NCI-H2227 treated with DMSO at 0.1 percent for 48 hours (cell line): ENCODE results near the gene CELF4.

Experiments used
- DNase-seq: peaks from one replicate; lab custom pipeline; 2025; lab: John Stamatoyannopoulos, UW

Gene CELF4

DNA sequence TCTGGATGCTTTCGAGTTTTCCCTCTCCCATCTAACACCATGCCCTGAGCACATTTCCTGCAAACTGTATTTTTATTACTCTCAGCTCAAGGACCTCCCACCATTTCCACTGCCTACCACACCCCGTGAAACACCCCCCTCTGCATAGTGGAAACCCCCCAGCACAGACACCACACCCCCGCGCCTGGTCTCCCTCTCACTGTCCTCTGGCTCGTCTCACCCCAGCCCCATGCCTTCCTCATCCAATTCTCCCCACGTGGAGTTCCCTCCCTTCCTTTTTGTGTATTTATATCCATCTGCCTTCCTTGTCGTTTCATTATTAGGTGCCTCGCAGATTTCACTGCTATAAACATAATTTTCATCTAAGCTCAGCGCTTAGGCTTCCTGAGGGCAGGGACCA, 307.5 kb downstream of the CELF4 start:
- DNase-seq = no peak

DNA sequence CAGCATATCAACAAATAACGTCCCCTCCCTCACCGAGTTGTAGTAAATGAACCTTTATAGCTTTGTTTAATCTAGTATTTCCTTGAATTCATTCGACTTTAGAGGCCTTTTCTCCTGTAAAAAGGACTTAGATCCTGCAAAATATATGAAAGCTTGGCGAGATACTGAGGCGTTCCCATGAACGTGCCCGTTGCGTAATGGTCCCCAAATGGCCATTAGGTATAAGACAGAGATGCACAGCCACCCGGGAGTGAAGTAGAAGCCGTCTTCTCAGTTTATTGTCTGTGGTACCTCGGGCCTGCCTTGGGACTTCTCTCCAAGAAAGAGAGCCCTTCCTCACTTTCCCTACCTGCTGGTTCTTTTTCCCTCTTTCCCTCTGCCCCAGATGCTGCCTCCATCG, 310.6 kb downstream of the CELF4 start:
- no peak for DNase-seq

DNA sequence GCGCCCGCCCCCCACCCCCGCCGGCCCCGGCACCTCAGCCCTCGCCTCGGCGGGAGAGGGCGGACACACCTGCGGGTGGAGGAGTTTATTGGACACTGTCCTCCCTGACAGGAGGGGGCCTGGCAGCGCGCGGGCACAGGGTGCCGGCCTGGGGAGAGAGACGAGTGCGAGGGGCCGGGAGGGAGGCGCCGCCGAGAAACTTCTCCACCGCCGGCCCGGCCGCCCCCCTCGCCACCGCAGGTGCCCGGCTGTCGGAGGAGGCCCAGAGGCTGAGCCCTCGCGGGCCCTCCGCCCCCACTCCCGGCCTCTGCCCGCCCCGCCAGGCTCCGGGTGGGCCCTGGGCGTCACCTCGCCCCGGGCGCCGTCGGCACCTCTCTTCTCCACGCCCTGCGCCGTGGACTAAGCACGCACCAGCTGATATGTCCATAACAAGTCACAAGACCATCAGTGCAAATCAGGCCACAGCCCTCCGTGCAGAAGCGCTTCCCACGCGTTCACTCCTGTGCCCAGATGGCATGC, 311.3 kb downstream of the CELF4 start:
- DNase-seq = no peak

DNA sequence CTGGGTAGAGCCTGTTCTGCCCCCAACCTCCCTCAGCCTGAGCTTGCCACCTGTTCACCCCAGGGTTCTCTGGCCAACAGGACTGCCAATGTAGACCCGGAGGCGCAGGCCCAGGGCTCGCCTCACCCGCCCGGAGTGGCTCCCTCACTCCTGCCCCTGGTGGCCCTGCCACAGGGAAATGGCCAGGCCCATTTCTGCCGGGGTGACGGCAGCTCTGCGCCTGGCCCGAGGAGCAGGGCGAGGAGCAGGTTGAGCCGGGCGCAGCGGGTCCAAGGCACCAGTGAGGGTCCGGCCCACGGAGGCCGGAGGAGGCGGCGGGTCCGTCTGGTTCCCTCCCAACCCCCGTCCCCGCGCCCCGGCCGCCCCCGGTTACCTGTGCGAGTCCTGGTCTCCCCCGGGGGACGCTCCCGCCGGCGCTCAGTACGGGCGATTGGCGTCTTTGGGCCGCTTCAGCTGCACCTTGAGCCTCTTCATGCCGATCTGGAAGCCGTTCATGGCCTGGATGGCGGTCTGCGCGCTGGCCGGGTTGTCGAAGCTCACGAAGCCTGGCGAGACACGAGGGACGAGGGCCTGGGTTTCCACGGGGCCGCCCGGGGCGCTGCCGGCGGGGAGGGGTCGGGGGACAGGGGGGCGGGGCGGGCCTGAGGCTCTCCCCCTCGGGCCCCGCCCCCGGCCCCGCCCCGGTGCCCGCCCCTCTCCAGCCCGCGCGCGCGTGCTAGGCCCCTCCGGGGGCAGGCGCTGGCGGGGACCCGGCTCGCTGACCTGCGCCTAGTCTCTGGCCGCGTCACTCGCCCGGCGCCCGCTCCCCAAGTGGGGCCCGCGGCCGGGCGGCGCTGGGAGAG, 312.0 kb downstream of the CELF4 start:
- no peak for DNase-seq

DNA sequence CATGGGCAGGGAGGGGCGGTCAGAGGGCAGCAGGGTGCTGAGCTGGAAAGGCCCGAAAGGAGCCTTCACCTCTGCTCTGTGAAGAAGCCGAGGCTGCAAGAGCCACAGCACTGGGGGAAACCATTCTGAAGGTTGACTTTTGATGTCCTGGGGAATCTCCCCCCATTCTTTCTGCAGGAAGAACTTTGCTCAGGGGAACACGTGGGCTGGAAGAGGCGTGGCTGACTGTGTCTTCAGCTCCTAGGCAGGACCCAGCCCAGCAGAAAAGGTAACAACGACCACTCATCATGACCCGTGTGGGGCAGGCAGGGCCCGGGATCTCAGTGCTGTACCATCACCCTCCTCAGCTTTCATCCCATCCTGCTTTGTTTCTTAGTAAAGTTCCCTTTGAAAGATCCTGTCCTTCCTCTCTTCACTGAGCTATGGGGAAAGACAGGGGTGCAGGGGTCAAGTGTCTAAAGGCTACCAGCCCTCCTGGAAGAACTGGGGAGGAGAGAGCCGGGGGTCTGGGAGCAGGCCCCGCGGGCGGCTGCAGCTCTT, 312.7 kb downstream of the CELF4 start:
- DNase-seq = no peak

DNA sequence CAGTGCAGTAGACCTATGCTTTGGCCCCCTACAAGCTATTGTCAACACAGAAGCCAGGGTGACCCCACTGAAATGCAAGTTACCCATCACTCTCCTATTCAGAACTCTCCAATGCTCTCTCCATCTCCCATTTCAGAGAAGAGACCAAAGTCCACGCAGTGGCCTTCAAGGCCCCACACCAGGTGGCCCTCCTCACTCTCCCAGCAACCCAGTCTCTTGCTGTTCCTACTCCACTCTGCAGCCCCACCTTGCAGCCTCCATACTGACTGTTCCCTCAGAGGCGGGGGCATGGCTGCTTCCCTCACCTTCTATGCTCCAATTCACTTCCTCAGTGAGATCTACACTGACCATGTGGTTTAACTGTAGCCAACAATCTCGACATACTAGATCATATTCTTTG, 313.3 kb downstream of the CELF4 start:
- no peak for DNase-seq

DNA sequence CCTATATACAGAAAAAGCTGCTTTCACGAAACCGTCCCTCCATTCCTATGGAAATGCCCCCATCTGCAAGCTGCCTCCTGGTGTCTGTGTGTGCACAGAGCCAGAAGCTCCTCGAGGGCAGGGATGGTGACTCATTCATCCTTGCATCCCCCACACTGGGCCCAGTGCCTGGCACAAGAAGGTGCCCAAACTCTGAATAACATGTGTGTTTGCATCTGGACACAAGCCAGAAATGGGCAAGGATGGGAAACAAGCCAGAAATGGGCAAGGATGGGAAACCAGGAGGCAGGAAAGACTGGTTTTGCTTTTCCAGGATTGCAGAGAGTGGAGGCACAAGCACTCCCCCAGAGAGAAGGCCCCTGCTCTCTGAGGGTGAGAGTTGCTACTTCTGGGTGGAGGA, 313.9 kb downstream of the CELF4 start:
- no peak for DNase-seq

DNA sequence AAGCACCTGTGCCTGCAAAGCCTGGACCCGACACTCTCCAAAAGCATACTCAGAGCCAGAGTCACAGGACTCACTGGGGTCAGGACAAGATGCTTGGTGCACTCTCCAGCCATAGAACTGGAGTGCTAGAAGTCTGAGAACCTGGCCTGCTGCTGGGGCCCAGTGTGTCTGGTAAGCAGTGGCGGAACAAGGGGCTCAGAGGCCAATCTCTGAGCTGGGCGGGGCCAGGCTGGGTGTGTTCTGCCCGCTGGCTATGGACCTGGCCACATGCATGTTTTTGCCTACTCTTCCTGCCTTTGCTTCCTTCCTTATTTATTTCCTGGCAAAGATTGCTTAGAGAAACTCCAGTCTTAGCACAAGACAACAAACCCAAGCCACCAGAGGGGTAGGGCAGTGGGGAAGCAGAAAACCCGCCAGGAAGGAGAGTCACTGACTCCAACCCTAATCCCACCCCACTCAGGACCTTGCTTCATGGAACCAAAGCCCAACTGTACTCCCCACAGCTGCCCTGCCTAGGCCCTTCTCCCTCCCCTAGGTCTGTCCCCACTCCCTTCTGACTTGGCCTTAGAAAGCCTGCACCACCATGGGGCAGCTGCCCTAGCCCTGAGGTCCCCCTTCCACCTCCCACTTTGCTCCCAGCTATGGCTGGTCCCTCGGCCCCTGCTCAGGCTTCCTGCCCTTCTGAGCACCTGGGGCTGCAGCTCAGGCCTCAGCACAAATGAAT, 315.5 kb downstream of the CELF4 start:
- no peak for DNase-seq

DNA sequence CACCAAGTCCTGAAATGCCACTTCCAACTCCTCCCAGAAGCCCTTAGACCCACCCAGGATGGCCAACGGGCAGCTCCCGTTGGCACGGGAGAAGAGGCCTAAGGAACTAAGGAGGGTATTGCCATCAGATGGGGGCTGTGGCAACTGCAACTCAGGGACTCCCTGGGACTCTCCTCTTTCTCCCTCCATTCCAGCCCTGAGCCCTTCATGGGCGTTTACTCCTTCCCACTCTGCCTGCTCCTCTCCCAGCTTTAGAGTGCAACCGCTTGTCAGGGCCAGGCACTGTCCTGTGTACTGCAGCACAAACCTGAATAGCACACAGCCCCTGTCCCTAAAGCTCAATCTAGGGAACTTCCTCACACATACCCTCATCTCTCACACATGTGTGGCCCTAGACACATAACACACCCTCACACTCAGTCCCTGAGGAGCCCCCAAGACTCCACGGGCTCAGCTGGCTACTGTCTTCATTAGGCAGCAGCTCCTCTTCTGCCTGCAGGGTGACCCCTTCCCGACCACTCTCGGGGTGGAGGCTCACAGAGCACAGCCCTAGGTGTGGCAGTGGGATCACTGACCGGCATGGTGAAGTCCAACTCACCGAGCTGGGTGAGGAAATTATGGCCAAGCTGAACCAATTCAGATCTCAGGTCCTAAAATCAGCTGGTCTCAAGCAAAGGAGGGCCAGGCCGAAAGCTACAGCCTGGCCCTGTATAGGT, 316.3 kb downstream of the CELF4 start:
- no peak for DNase-seq

DNA sequence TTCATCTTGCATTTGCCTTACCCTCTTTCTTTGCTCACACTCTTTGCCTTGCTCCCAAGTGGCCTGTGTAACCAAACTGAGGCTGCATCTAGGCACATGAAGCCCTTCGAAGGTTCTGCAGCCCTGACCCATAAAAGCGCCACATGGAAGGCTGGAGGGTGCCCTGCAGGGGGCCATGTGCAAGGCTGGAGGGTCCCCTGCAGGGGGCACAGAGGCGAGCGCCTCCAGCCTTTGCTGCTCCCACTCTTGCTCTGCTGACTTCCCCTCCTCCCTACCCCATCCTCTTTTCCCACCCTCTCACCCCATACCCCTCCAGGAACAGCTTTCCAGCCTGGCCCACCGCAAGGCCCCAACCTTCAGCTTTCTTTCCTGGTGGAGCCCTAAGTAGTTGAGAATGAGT, 317.3 kb downstream of the CELF4 start:
- DNase-seq = no peak

DNA sequence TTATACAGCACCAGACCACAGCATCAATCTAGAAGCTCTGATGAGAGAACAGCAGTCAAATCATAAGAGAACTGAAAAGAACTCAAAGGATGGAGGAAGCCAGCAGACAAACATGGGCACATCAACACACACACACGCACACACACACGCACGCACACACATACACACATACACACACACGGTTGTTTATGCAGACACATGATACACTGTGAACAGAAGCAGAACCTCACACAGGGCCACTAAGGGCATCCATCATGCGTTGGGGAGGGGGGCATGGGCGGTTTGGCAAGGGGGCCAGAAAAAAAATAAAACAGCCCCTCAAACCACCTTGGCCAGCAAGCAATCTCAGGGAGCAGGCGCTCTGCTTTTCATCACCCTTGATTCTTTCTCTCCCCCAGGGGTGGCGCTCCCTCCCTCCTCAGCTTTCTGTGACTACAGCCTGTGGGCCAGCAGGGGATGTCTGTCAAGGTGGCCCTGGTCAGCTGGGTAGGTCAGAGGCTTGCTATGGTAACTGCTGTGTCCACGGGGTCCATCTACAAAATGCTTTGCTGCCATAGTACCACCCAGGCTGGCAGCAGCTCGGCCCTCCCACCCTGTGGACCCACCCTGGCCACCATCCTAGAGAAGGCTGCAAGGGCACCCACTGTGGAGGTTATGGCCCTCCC, 318.0 kb downstream of the CELF4 start:
- DNase-seq = no peak

DNA sequence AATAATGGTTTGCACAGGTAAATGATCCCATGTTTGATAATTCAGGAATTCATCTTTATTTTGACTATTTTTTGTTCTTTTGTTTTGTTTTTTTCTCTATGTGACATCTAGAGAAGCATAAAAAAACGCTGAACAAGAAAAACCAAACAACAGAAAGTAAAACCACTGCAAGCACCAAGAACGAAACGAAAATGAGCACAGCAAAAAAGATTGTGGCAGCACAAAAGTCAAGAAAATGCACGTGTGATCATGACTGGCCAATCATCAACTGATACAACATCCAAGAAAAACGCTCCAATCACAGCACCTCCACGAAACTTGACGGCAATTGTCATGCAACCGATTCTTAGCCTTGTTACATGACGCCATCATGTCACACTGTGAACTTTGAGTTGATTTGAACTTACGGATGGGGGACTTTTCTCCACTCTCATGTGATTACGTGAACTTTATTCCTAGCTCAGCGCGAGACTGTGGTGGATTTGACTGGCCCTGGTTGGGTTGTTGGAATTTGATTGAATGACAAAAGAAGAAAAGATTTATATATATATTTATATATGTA, 318.7 kb downstream of the CELF4 start:
- DNase-seq = no peak

DNA sequence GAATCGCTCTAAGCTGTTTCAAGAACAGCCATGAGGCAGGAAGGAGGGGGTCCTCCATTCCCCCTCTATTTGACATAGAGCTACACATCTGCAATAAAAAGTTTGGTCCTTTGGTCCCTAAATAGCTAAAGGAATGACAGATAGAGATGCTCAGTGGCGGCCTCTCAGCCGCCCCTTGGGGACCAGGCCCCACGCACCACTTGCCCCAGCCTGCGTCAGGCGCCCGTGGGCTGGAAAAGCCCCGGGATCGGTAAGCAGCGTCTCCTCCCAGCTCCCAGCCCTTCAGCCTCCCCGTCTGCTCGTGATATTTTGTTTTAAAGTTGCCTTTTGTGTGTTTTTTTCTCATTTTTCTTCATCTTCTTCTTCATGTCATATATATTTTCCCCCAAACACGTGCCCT, 321.0 kb downstream of the CELF4 start:
- DNase-seq = no peak

DNA sequence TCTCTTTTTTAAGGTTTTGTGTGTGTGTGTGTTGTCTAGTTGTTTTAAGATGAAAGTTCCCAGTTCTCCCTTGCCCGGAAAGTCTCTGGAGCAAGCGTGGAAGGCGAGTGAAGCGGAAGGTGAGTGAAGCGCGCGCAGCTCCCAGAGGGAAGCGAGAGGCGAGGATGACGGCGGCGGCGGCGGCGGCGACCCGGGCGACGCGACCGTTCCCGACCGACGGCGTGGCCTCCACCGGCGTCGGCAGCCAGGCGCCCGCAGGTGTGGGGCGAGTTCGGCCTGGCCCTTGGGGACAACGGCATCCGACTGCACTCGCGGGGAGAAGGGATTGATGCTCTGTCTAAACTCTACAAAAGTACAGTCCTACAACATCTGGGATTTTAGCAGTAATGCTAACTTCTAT, 321.9 kb downstream of the CELF4 start:
- DNase-seq = no peak

DNA sequence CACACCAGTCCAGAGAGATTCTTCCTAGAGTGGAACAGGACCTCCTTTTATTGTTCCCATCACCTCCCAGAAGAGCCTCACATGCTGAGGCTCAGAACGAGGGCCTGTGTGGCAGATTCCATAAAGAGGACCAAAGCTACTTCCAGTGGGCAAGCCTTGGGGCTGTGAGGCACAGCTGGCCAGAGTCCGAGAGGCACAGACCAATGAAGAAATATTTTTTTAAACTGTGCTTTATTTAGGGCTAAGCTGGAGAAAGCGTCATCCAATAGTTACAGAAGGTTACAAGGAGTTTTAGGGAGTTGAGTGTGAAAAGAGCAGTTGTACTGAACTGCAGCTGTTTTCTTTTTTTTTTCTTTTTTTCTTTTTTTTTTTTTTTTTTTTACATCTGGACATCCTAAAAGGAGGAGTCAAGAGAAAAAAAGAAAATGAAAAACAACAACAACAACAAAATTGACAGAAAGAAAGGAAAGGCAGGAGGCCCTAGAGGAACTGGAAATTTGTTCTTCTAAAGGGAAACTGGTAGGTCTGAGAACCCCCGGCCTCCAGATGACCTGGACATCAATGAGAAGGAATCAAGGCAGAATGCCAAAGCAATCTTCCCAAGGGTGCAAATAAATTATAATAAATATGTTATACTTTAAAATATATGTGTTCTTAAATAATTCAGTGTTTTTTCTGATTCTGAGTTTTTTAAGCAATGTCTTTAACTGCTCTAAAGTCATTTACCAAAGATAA, 322.6 kb downstream of the CELF4 start:
- DNase-seq = no peak

DNA sequence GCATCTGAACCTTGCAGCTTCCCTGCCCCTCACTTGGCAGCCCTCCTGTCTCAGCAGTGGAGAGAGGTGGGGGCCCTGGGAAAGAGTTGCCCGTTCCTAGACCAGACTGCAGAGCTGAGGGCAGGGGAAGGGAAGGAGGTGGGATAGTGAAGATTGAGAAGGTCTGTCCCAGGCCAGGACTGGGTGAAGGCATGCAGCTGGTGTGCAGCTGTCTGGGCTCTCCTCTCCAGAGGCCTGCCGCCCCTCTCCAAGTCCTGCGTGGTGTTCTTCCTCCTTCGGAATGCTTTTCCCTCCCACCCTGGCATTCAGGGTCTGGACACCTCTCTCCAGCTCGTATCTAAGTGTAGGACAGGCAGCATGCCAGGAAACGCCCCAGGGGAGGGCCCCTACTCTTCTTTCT, 323.5 kb downstream of the CELF4 start:
- no peak for DNase-seq

DNA sequence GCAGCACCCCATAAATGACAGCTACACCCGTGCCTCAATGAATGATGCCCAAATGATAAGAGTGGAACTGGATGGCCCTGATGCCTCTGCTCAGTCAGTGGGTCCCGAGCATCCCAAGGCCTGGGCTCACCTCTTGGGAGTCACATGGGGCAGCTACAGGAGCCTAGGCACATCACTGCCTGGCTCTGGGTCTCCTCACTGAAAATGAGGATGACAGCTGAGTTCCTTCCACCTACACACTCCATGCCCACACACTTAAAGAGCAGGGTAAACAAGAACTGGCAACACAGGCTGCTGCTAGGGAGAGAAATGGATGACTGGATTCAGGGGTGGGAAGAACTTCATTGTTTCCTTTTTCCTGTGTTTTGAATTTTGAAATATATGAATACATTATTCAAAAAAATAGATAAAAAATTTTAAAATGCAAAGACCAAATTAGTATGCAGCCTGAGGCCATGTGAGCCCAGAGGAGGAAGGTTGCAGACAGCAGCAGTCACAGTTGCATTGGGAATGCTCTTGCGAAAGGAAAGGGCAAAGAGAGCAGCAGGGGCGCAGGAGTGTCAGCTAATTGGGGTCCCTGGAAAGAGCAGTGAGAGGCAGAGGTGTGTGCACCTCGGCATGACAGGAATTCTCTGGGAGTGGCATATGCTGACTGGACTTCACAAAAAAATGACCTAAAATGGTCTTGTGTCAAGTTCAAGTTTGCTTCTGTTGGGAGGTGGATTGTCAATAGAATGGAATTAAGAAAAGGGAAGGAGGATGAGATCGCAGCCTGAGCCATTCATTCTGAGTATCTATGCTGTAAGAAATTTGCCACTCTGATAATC, 327.1 kb downstream of the CELF4 start:
- DNase-seq = no peak

DNA sequence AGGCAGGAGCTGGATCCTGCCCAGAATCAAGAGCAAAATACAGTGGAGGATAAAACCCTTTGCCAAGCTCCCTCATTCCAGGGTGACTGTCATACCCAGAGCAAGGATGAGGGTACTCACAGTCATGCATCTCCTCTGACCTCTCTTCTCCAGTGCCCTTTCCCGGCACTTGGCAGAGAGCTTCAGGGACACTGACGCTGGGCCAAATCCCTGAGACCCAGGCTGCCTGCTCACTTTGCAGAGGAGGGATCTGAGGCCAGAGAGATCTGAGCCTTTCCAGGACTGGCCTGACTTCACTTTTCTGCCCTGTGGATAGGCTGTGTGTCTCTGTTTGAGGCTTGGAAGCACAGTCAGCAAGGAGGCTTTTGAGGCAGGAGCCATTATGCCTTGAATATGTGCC, 330.0 kb downstream of the CELF4 start:
- no peak for DNase-seq

DNA sequence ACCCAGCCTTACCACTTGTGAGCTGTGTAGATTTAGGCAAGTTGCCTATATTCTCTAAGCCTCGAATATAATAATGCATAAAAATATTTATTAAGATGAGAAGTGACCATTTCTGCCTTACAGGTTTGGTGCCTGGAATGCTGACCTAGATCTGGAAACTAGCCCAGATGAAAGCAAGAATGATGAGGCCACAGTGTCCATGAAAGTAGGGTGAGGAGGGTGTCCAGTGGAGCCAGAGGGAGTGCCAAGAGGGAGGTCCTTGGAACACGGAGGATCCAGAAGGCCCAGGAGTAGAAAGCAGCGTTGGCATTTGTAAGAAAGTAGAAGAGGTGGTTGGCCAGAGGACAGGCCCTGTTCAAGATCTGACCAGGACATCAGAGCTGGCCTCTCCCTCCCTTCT, 334.3 kb downstream of the CELF4 start:
- DNase-seq = no peak

DNA sequence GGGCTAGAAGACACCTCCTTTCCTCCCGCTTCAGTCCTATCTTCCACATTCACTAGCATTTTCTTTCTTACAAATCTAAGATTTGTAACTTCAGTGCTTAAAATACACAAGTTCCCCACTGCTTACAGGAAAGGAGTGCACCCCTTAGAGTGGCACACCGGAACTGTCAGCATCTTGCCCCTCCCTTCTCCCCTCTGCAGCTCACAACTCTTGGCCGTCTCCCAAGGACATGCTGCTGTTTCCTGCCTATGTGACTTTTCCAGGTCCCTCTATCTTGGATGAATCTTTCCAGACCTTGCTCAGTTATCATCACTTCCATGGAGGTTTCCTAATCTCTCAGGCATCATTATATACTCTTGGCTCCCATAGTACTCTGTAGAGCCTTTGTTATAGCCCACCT, 334.8 kb downstream of the CELF4 start:
- no peak for DNase-seq
